PFSK-1 (cell line): ENCODE data around the gene KHDC3L.

Experiments
- FOXP2 ChIP-seq: optimal IDR thresholded peaks from 2 replicates; pipeline ENCODE3; 2011; ENCODE audit warnings: borderline replicate concordance, control low read depth, inconsistent platforms; ENCODE audit not compliant: insufficient read depth; ENCODE audit errors: extremely low read length, extremely low read depth
- TAF1 ChIP-seq: IDR thresholded peaks from 2 replicates; pipeline ENCODE4 v1.6.1; 2012; ENCODE audit warnings: low read length, control low read depth, borderline replicate concordance; ENCODE audit not compliant: insufficient read depth

DNA sequence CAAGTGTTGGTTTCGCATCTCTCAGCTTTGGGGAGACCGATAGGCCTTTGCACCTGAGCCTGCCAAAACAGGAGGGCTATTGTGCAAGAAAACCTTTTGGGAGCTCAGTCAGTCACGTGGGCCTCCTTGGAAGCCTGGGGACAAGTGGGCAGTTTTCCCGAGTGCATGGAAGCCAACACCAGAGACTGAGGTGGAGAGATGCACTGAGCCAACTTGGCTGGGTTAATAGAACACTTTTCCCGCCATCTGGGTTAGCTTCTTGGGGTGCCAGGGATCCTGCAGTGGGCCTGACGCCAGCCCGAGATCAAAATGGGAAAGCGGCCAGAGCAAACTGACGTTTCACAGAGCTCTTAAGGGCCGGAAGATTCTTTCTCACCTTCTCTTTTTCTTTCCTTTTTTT is 10.1 kb downstream of the KHDC3L start:
- TF ChIP-seq TAF1, result no peak
- no peak for TF ChIP-seq FOXP2
